Activated CD4-positive, CD25-positive, alpha-beta regulatory T cell (primary cell): ENCODE measurements around the gene CDKN3.
"Not testable (repeated sequence)": the region's sequence is repeated elsewhere in the genome, so short reads cannot be mapped to it uniquely, and the experiment has no call there.

Source experiments
- DNase-seq, 4 experiments: peaks; one replicate each; lab custom pipeline; 2025; lab: John Stamatoyannopoulos, UW

Gene CDKN3

DNA sequence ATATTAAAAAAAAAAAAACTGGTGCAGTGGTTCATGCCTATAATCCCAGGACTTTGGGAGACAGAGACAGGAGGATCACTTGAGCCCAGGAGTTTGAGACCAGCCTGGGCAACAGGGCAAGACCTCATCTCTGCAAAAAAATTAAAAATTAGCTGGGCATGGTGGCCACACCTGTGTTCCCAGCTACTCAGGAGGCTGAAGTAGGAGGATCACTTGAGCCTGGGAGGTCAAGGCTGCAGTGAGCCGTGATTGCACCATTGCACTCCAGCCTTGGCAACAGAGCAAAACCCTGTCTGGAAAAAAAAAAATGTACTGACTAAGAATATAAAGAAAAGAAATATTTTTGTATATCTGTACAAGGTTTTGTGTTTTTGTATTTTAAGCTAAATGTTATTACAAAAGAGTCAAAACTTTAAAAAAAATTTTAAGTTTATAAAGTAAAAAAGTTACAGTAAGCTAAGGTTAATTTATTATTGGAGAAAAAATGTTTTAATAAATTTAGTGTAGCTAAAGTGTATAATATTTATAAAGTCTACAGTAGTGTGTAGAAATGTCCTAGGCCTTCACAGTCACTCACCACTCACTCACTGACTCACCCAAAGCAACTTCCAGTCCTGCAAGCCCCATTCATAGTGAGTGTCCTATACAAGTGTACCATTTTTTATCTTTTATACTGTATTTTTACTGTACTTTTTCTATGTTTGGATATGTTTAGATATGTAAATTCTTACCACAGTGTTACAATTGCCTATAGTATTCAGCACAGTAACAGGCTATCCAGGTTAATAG lies 60.2 kb downstream of the CDKN3 start:
- DNase-seq: not testable (repeated sequence)

GRCh38 chr14:54457609-54457996 lies 60.8 kb downstream of the CDKN3 start:
- no peak for DNase-seq

GRCh38 chr14:54458536-54458935 lies 61.7 kb downstream of the CDKN3 start:
- not testable (repeated sequence) for DNase-seq

GRCh38 chr14:54459106-54459505 lies 62.3 kb downstream of the CDKN3 start:
- no peak for DNase-seq

- no peak for DNase-seq
Measured at GRCh38 chr14:54462048-54462447, 65.2 kb downstream of the CDKN3 start.

DNA sequence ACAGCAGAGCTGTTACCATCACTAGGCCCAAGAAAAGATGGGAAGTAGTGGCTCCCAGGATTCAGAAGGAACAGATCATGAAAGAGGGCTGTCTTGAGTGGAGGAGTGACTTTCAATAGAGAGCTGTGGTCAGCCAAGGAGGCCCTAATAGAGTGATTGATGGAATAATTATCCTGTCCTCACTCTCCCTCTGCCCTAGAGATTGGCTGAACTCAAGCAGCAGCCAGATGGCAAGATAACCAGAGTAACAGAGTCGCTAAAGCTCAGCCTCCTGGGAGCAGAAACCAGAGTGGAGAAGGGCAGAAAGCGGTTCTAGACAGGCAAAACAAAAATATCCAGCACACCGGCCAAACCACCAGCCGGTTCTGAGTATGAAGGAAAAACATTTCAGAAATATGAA lies 68.8 kb downstream of the CDKN3 start:
- no peak for DNase-seq

GRCh38 chr14:54467280-54467679 lies 70.5 kb downstream of the CDKN3 start:
- DNase-seq: no peak
